Measurements from ENCODE around the gene MET. TPM values are rescaled to one million over a fixed set of nuclear protein-coding genes. Genes with fewer than 3 reads are reported as not detected.

The MET gene
- total RNA-seq, 1 experiment from 2014 or later, result 200 TPM

DNA sequence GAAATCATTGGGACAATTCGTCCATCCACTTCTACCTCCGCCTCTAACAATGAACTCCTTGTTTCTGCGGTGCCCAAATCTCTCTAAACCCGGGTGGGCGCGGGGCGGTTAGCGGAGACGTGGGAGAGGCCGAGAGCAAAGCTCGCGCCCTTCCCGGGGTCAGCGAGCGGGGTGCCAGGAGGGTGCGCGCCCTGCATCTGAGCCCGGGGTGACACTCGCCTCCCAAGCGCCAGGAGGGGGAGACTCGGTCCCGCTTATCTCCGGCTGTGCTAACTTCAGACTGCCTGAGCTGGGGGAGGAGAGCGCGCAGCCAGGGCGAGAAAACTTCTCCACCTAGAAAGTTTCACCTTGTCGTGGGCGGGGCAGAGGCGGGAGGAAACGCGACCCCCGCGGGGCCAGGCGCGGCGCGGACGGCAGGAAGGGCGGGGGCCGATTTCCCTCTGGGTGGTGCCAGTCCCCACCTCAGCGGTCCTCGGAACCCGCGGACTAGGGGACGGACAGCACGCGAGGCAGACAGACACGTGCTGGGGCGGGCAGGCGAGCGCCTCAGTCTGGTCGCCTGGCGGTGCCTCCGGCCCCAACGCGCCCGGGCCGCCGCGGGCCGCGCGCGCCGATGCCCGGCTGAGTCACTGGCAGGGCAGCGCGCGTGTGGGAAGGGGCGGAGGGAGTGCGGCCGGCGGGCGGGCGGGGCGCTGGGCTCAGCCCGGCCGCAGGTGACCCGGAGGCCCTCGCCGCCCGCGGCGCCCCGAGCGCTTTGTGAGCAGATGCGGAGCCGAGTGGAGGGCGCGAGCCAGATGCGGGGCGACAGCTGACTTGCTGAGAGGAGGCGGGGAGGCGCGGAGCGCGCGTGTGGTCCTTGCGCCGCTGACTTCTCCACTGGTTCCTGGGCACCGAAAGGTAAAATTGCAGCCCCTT, at the start of gene MET (continued):
- TF ChIP-seq, protein P1, sequence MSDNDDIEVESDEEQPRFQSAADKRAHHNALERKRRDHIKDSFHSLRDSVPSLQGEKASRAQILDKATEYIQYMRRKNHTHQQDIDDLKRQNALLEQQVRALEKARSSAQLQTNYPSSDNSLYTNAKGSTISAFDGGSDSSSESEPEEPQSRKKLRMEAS (IDR thresholded peaks at IDR 0.05), result peak; percentile 98
- TF ChIP-seq POLR2A (IDR thresholded peaks at IDR 0.05; ENCODE audit: borderline replicate concordance, extremely low read depth, insufficient read depth, insufficient read length), result peak; percentile 68

DNA sequence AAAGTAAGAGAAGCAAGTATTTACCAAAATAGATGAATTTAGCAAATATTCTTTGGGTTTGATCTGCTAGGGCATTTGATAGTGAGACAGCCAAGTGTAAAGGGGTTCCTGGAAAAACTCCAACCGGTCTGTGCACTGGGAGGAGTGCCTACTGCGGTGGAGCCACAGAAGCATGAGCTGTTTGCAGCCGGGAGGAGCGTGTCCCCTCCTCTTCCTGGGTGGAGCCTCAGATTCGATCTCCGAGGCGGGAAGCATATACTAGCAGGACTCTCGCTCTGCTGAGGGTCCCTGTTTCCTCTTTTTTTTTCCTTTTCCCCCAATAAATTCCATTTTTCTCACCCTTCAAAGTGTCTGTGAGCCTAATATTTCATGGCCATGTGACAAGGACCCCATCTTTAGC, 45.1 kb upstream of the MET start:
- ATAC-seq (no peak), DNase-seq (ENCODE audit: low read depth, low spot score) (no peak)
- BruUV-seq (replicated peaks), result no TSS peak
- Histone ChIP-seq H3K4me2 (ENCODE audit: low read length) (no peak overlapping the region), H3K27ac (ENCODE audit: low read depth, low read length) (no peak overlapping the region), H3K9me3 (ENCODE audit: control insufficient read depth in 1 of 2, insufficient read depth in 1 of 2, low read depth in 1 of 2, low read length in 2 of 2) (no peaks in the 10 kb centered on the region), H3K27me3 (ENCODE audit: insufficient read depth, low read length) (no peaks in the 10 kb centered on the region), H4K20me1 (ENCODE audit: insufficient read depth) (no peaks in the 10 kb centered on the region), H3K9me2 (ENCODE audit: insufficient read depth) (no peaks in the 10 kb centered on the region), H3K4me3 (replicated peaks in 1 of 2; ENCODE audit: low read depth in 1 of 2, low read length in 2 of 2) (no peak overlapping the region), H3K4me1 (ENCODE audit: control insufficient read depth in 1 of 2, insufficient read depth in 2 of 2, low read length in 2 of 2) (peaks cover 22 to 40% of the 10 kb centered on the region in 2 experiments; a peak in 3 of 4 replicates), H3K9ac (ENCODE audit: low read length) (no peak overlapping the region), H3K36me3 (ENCODE audit: control insufficient read depth in 1 of 2, insufficient read depth in 2 of 2, low read length in 2 of 2) (no peaks in the 10 kb centered on the region), H2AFZ (ENCODE audit: low read depth, low read length, poor library complexity, severe bottlenecking) (no peak overlapping the region), H3K79me2 (ENCODE audit: insufficient read depth, low read length) (no peaks in the 10 kb centered on the region)
- ChIA-PET RAD21 (ENCODE audit: low non-redundant PET in 1 of 2, low total read pairs in 2 of 2, uncharacterized antibody in 2 of 2, unreplicated experiment in 2 of 2) (no interaction called here), POLR2A (no interaction called here), CTCF (no interaction called here)
- intact Hi-C loops (cut with micrococcal nuclease), result no loop called here
- no peak for TF ChIP-seq RAD21 (IDR thresholded peaks at IDR 0.05; ENCODE audit: low read depth)
- TF ChIP-seq, protein P2, sequence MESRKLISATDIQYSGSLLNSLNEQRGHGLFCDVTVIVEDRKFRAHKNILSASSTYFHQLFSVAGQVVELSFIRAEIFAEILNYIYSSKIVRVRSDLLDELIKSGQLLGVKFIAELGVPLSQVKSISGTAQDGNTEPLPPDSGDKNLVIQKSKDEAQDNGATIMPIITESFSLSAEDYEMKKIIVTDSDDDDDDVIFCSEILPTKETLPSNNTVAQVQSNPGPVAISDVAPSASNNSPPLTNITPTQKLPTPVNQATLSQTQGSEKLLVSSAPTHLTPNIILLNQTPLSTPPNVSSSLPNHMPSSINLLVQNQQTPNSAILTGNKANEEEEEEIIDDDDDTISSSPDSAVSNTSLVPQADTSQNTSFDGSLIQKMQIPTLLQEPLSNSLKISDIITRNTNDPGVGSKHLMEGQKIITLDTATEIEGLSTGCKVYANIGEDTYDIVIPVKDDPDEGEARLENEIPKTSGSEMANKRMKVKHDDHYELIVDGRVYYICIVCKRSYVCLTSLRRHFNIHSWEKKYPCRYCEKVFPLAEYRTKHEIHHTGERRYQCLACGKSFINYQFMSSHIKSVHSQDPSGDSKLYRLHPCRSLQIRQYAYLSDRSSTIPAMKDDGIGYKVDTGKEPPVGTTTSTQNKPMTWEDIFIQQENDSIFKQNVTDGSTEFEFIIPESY (IDR thresholded peaks at IDR 0.05; ENCODE audit: extremely low read depth, insufficient replicate concordance, low read length), result no peak
- TF ChIP-seq, protein P3, sequence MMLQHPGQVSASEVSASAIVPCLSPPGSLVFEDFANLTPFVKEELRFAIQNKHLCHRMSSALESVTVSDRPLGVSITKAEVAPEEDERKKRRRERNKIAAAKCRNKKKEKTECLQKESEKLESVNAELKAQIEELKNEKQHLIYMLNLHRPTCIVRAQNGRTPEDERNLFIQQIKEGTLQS (IDR thresholded peaks at IDR 0.05), result no peak
- TF ChIP-seq, protein P1 (IDR thresholded peaks at IDR 0.05), result no peak
- TF ChIP-seq, protein P4, sequence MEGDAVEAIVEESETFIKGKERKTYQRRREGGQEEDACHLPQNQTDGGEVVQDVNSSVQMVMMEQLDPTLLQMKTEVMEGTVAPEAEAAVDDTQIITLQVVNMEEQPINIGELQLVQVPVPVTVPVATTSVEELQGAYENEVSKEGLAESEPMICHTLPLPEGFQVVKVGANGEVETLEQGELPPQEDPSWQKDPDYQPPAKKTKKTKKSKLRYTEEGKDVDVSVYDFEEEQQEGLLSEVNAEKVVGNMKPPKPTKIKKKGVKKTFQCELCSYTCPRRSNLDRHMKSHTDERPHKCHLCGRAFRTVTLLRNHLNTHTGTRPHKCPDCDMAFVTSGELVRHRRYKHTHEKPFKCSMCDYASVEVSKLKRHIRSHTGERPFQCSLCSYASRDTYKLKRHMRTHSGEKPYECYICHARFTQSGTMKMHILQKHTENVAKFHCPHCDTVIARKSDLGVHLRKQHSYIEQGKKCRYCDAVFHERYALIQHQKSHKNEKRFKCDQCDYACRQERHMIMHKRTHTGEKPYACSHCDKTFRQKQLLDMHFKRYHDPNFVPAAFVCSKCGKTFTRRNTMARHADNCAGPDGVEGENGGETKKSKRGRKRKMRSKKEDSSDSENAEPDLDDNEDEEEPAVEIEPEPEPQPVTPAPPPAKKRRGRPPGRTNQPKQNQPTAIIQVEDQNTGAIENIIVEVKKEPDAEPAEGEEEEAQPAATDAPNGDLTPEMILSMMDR (IDR thresholded peaks at IDR 0.05 in 2 of 3, conservative IDR thresholded peaks at IDR 0.05 in 1 of 3; ENCODE audit: borderline replicate concordance in 1 of 3, insufficient read depth in 1 of 3, low read depth in 2 of 3, low read length in 2 of 3), result no peak
- no peak for TF ChIP-seq EGR1 (IDR thresholded peaks at IDR 0.05; ENCODE audit: low read depth)

Data from HCT116 (cell line).